Left lobe of liver (tissue), 2 donors: ENCODE data around the gene LIPC. TPM values are rescaled to one million over a fixed set of nuclear protein-coding genes. Genes with fewer than 3 reads are reported as not detected.

Experiments used
- ATAC-seq: fragments of 200-7000 bp; cut with Tn5 transposase; one replicate; pipeline ENCODE4 v1.9.1; 2020; ENCODE audit warnings: mild to moderate bottlenecking, moderate library complexity
- DNase-seq: peaks from one replicate; pipeline ENCODE4 v3.0.0-alpha.2; 2020; ENCODE audit warnings: low spot score
- total RNA-seq: library from RNA; stranded (reverse); gene quantifications from one replicate; pipeline ENCODE4 v1.2.1, GENCODE V29; 2021
- donor health status: DM: no; HTN: no; CAD: no; lungs with moderate emphysema.
- donor health status: DM: no; HTN: yes; CAD: no.

Gene LIPC
- total RNA-seq, 1 donor from 2014 or later = 202 TPM

GRCh38 chr15:58510715-58511598 is 79.2 kb downstream of the LIPC start:
- DNase-seq (peak; percentile 28), ATAC-seq (no peak)

DNA sequence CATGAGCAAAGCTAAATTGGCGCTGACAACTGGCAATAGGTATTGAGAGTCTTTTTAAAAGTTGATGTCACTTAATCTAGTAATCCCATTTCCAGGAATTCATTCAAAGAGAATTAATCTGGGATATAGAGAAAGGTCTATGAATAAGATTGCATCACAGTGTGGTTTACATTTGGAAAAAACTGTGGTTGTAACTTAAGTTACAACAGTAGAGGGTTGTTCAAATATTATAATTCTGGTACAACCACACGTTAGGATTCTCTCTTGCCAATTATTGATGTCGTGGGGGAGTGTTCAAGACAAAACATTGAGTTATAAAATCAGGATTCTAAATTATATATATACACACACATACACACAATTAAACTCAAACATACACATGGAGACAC is 79.8 kb downstream of the LIPC start:
- DNase-seq (no peak), ATAC-seq (peak; percentile 9)

DNA sequence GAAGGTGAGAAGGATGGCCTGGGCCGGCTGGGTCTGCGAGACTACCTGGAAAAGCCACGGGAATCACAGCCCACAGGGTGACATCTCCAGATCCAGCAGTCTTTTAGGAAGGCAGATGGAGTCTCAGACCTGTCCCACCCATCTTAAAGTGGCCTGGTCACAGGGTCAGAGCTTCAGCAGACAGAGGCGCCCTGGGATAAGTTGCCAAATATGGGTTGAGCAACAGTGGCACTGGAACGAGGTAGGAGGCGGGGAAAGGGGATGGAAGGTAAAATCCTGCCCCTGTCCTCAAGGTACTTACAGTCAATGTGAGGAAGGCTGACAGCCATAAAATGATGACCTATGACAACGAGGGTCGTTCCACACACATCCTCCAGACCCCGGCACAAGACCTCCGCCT is 80.7 kb downstream of the LIPC start:
- peak; percentile 47 for DNase-seq

GRCh38 chr15:58513008-58513407 is 81.2 kb downstream of the LIPC start:
- DNase-seq (no peak), ATAC-seq (no peak)

More for the DNA sequence above, 80.7 kb downstream of the LIPC start:
- ATAC-seq = peak; percentile 54

DNA sequence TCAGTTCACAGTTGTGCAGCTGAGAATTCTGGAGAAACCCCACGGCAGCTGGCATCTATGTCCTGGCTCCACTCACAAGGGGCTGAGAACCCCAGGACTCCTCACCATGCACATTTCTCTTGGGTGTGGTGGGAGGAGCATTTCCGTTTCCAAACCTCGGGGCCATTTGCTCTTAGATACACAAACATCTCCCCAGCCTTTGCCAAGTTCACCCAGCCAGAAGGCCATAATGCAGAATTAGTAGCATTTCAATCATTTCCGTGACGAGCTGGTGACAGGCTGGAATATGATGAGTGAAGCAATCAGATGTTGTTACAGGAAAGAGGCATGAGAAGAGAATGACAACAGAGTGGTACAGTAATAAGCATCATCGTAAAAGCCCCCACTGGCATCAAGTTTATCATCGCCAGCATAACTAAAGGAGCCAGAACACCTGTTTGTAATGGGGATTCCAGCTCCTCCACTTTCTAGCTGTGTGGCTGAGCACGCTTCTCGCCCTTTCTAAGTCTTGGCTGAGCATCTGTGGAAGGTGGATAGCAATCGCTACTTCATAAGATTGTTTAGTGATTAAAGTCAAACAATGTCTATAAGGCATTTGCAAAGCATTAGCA is 82.0 kb downstream of the LIPC start:
- ATAC-seq (no peak), DNase-seq (no peak)

DNA sequence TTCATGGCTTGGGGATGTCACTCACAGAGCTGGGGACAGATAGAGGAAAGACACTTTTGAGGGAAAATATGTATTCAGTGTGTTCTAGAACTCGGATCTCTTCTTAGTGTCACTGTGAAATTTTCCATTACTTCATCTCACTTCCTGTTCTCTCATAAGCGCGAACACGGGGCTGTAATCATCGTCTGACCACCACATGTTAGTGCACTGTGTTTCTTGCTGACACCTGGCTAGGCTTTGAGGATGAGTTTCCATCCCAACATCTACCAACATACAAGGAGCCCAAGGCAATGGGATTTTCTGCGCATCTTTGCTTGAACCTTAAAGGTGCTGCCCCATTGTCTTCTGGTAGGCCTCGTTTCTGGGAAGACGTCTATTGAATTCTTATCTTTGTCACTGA is 84.0 kb downstream of the LIPC start:
- ATAC-seq = no peak
- no peak for DNase-seq

DNA sequence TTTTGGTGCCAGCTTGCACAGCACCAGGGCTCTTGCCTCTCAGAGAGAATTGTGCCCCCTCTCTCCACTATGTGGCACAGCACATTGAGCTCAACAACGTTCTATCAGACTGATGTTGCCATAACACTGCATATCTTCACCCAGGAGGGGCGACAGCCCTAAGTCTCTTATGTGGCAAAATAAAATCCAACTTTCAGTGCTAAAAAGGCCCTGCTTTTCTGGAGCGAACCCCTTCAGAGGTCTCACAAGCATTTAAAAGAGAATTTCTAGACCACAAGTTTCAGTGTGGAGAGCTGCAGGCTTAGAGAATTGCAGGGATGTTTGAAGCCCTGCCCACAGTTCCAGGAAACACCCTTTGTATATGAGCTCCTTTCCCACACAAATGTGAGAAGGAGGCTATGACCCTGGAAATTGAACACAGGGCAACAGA is 85.5 kb downstream of the LIPC start:
- ATAC-seq (peak; percentile 7), DNase-seq (no peak)

DNA sequence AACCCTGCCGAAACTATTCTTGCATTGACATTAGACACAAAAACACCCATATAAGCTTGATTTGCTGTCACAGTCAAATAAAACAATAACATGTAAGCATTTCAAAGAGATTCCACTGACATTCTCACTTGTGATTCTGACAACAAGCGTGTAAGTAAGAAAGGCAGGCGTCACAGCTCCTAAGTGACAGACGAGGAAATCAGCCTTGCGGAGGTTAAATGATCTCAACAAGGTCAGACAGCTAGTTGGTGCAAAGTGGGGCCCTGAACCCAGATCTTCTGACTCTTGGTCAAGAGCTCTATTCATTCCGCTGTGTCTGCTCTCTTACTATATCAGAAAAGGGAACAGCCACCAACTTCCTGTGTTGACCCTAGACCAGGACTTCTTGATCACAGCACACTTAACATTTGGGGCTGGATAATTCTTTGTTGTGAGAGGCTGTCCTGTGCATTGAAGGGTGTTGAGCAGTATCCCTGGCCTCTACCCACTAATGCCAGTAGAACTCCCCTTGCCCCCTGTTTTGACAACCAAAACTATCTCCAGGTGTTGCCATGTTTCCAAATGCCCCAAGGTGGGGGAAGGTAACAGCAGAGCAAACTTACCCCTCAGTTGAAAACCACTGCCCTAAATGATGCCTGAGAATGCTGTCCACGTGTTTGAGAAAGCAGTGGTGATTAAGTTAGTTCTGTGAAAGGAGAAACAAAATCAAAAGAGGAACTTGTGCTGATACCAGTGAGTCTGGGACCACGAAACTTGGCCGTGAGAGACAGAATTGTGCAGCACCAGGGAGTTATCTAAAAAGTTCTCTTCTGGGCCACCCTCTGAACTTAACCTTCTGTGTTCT is 86.1 kb downstream of the LIPC start:
- no peak for ATAC-seq
- no peak for DNase-seq

GRCh38 chr15:58518626-58519025 is 86.8 kb downstream of the LIPC start:
- DNase-seq = no peak
- ATAC-seq = no peak

DNA sequence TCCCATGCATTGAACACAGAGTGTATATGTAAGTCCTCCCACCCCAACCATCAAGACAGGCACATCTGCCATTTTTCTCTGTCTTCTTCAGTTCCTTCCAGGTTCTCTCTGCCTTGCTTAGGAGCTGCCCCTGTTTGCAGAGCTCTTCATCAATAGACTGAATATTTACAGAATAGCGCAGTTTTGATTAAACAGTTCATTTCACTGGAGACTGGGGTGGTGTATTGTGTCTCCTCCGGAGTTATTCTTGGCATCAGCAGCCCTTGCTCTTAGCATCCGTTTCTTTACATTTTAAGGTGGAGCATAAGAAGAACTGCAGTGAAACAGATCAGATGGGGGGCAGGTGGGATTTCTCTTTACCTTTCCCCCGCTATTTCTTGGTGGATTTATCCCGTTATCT is 87.7 kb downstream of the LIPC start:
- ATAC-seq = no peak
- DNase-seq = no peak

- ATAC-seq = no peak
These were observed 88.7 kb downstream of the LIPC start for GRCh38 chr15:58520464-58520863.

GRCh38 chr15:58520936-58521292 is 89.1 kb downstream of the LIPC start:
- DNase-seq (no peak), ATAC-seq (no peak)

More at GRCh38 chr15:58520464-58520863, 88.7 kb downstream of the LIPC start:
- no peak for DNase-seq

- no peak for DNase-seq
These were observed 89.7 kb downstream of the LIPC start for GRCh38 chr15:58521293-58521991.

DNA sequence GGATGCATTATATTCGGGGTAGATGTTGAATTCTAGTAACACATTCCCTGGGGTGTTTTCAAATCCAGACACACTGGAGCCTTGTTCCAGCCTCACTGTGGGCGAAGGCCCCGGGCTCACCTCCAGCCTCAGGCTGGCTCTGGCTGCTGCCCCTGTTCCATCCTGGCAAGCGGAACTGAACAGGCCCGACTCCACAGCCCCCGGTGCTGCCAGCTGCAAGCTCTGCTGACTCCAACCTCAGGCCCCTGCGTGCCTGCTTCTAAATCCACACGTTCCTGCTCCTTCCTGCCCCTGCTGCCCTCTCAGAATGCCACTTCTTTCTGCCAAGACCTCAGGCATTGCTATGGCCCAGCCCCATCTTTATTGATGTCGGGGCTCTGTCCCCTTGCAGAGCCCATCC is 90.6 kb downstream of the LIPC start:
- ATAC-seq (peak; percentile 55), DNase-seq (no peak)

More at GRCh38 chr15:58521293-58521991, 89.7 kb downstream of the LIPC start:
- peak; percentile 4 for ATAC-seq

DNA sequence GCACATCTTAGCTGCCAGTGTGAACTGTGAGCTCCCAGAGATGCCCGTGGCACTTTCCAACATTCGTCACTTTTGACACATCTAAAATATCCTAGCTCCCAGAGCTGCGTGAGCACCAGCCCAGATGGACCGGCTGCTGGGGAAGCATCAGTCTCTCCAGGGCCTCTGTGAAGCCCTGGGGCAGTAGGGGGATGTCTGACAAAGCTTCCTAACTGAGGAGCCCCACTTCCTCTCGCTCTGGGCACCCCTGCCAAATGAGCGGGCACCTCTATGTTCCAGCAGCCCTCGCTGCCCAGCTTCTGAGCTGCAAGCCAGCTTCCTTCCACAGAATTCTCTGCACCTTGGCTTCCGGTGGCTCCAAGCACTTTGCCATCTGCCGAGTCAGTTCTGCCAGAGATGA is 91.1 kb downstream of the LIPC start:
- DNase-seq = no peak
- no peak for ATAC-seq

- no peak for ATAC-seq
- DNase-seq = no peak
These were observed 91.8 kb downstream of the LIPC start for GRCh38 chr15:58523634-58524033.

DNA sequence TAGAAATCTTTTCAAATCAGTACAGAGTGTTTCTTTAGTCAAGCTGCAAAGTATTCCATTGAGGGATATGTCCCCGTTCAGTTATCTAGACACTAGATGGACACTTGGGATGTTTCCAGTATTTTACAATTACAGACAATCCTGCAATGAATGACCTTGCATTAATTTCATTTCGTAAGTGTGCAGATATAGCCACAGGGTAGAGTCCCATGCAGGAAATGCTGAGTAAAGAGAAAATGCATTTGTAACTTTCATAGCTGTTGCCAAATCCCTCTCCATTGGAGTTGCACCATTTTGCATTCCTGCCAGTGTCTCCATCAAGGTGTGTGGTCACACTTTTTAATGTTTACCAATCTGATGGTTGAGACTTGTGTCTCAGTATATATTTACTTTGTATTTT is 92.5 kb downstream of the LIPC start:
- peak; percentile 74 for DNase-seq
- ATAC-seq = peak; percentile 20

DNA sequence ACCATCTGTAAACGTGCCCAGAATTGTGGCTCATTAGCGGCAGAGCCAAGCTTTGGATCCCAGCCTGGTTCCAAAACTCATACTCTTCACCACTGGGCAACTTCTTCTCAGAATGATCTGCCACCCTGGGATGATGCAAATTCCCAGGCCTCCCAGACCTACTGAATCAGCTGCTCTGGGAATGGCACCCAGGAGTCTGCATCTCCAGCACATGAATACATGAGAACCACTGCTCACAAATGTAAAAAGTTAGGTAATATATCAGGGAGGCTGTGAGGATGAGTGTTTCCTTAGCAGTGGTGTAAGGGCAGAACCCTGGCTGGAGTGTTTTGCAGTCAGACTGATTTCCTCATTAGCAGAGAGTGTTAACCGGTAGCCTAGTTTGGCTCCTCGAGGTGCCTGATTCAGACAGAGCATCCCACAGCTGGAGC is 94.2 kb downstream of the LIPC start:
- DNase-seq = peak; percentile 78
- ATAC-seq = peak; percentile 26

DNA sequence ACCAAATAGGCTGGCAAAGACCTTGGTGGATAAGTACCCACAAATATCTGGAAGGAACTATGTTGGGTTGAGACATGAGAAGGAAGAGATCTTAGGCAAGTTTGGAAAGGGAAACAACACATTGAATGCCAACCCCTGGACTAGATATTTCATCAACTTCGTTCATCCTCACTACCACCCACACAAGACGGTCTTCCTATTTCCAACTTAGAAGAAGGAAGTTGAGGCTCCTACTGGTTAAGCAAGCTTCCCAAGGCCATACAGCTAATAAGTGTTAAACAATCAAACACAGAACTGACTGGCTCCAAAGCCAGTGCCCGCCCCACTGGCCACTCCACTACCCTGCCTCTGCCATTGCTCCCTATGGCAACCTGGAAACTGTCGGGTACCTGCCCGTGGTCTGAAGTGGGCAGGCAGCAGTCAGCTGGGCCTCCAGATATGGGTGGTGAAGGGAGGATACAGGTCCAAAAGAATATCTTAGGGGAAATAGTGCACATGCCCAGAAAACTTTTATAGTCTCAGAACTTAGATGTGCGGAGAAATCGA is 94.9 kb downstream of the LIPC start:
- ATAC-seq (no peak), DNase-seq (peak; percentile 45)

DNA sequence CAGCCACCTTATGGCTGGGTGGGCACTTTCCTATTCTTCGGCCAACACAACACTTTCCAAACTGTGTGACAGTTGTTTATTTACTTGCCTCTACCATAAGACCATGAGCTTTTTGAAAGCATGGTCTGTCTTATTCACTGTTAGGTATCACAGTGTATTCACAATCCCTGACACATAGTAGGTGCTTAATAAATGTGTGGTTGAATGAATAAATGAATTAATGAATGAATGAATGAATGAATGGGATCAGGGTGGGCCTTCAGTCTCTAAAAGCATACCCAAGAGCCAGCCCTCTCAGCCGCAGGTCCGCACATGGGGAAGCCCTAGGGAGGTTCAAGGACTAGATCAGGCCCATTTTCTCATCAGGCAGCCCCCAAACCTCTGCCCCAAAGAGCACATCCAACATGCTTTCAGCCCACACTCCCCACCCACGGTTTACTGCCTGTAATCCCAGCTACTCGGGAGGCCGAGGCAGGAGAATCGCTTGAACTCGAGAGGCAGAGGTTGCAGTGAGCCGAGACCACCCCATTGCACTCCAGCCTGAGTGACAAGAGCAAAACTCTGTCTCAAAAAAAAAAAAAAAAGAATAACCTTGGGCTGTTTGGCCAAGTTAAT is 95.9 kb downstream of the LIPC start:
- DNase-seq (no peak), ATAC-seq (no peak)
